GF-D8 (cell line): Measurements from ENCODE around the gene DMBT1.

Experiments
- DNase-seq: peaks from one replicate; lab custom pipeline; 2025; lab: John Stamatoyannopoulos, UW

Gene DMBT1

GRCh38 chr10:122560279-122560804 lies at the start of gene DMBT1:
DMBT1 (plus strand) TSS chr10:122560754; CDS start chr10:122560771, 17 bp downstream.
- no peak for DNase-seq

- DNase-seq: no peak
Measured at GRCh38 chr10:122513053-122513452, 47.5 kb upstream of the DMBT1 start.

GRCh38 chr10:122514045-122514840 lies 46.3 kb upstream of the DMBT1 start:
- no peak for DNase-seq

- DNase-seq: no peak
Measured at GRCh38 chr10:122515022-122515424, 45.5 kb upstream of the DMBT1 start.

GRCh38 chr10:122515588-122516231 lies 44.8 kb upstream of the DMBT1 start:
- no peak for DNase-seq

- DNase-seq: no peak
Measured at GRCh38 chr10:122516734-122517133, 43.8 kb upstream of the DMBT1 start.

GRCh38 chr10:122519144-122519543 lies 41.4 kb upstream of the DMBT1 start:
- no peak for DNase-seq

- DNase-seq: no peak
Measured at GRCh38 chr10:122519873-122520272, 40.7 kb upstream of the DMBT1 start.

- DNase-seq: no peak
Measured at GRCh38 chr10:122521011-122521410, 39.5 kb upstream of the DMBT1 start.

- DNase-seq: no peak
Measured at GRCh38 chr10:122524811-122525210, 35.7 kb upstream of the DMBT1 start.

GRCh38 chr10:122525788-122526187 lies 34.8 kb upstream of the DMBT1 start:
- no peak for DNase-seq

- no peak for DNase-seq
Measured at GRCh38 chr10:122526892-122527291, 33.7 kb upstream of the DMBT1 start.

- no peak for DNase-seq
Measured at GRCh38 chr10:122530177-122530576, 30.4 kb upstream of the DMBT1 start.

- no peak for DNase-seq
Measured at GRCh38 chr10:122531261-122531660, 29.3 kb upstream of the DMBT1 start.

GRCh38 chr10:122531939-122532338 lies 28.6 kb upstream of the DMBT1 start:
- no peak for DNase-seq

GRCh38 chr10:122532601-122533296 lies 27.8 kb upstream of the DMBT1 start:
- no peak for DNase-seq

GRCh38 chr10:122537545-122537944 lies 23.0 kb upstream of the DMBT1 start:
- DNase-seq: no peak

GRCh38 chr10:122541541-122542002 lies 19.0 kb upstream of the DMBT1 start:
- peak; percentile 67 for DNase-seq

GRCh38 chr10:122543676-122544445 lies 16.7 kb upstream of the DMBT1 start:
- DNase-seq: no peak

- DNase-seq: no peak
Measured at GRCh38 chr10:122544493-122544892, 16.1 kb upstream of the DMBT1 start.

GRCh38 chr10:122546242-122546641 lies 14.3 kb upstream of the DMBT1 start:
- DNase-seq: no peak
